Measurements from ENCODE around the gene SYNGAP1.

SYNGAP1 gene

DNA sequence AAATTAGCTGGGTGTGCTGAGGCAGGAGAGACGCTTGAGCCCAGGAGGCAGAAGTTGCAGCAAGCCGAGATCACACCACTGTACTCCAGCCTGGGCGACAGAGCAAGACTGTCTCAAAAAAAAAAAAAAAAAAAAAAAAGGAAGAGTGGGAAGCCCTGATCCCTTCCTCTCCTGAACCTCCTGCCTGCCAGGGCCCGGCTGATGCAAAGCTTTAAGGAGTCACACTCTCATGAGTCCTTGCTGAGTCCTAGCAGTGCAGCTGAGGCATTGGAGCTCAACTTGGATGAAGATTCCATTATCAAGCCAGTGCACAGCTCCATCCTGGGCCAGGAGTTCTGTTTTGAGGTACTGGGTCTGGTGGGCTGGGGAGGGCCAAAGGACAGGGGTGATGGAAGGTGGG is 15.1 kb downstream of the SYNGAP1 start:
- DNase-seq (ENCODE audit: low spot score) (no peak), FAIRE-seq (no peak)

DNA sequence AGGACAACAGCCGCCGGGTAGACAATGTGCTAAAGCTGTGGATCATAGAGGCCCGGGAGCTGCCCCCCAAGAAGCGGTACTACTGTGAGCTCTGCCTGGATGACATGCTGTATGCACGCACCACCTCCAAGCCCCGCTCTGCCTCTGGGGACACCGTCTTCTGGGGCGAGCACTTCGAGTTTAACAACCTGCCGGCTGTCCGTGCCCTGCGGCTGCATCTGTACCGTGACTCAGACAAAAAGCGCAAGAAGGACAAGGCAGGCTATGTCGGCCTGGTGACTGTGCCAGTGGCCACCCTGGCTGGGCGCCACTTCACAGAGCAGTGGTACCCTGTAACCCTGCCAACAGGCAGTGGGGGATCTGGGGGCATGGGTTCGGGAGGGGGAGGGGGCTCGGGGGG is 17.8 kb downstream of the SYNGAP1 start:
- no peak for FAIRE-seq

GRCh38 chr6:33438978-33439594 is 19.2 kb downstream of the SYNGAP1 start:
- FAIRE-seq (no peak), DNase-seq (ENCODE audit: low spot score) (no peak)

More for the DNA sequence above, 17.8 kb downstream of the SYNGAP1 start:
- DNase-seq (ENCODE audit: low spot score) = no peak

DNA sequence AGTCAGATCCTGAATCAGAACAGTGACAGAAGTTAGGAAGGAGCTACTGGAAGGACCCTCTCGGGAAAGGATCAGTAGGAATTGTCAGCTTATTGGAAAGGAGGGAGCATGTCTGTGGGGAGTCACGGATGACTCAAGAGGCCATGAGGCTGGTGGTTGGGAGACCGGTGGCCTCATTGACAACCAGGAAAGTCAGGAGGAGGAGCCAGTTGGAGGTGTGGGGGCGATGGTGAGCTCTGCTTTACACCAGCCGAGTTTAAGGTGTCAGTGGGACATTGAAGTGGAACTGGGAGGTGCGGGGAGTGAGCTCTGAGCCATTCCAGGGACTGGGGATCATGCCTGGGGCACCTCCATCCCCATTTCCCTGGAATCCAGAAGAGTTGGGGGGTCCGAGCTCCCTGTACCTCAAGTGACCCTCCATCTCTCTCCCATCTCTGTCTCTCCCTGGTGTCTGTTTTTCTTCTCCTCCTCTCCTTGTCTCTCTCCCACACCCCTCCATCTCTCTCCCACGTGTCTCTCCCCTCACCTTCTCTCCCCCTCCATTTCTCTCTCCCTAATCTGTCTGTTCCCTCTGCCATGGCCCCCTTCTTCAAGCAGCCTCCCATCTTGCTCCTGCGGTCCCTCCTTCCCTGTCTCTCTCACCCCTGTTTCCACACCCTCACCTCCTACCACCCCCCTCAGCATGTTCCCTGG is 20.2 kb downstream of the SYNGAP1 start:
- no peak for DNase-seq (ENCODE audit: low spot score)
- no peak for FAIRE-seq

GRCh38 chr6:33440649-33441309 is 20.9 kb downstream of the SYNGAP1 start:
- FAIRE-seq (no peak), DNase-seq (ENCODE audit: low spot score) (no peak)

DNA sequence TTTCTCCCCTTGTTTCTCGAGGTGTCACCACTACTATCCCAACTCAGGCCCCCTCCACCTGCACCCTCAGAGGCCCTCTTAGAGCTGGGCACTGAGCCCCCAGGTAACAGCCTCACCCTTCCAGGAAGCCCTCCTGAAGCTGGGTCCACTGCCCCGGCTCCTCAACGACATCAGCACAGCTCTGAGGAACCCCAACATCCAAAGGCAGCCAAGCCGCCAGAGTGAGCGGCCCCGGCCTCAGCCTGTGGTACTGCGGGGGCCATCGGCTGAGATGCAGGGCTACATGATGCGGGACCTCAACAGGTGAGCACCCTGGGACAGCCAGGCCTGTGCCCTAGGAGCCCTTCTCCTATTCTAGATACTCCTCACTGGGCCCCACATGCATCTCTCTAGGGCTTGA is 21.6 kb downstream of the SYNGAP1 start:
- FAIRE-seq (no peak), DNase-seq (ENCODE audit: low spot score) (no peak)

DNA sequence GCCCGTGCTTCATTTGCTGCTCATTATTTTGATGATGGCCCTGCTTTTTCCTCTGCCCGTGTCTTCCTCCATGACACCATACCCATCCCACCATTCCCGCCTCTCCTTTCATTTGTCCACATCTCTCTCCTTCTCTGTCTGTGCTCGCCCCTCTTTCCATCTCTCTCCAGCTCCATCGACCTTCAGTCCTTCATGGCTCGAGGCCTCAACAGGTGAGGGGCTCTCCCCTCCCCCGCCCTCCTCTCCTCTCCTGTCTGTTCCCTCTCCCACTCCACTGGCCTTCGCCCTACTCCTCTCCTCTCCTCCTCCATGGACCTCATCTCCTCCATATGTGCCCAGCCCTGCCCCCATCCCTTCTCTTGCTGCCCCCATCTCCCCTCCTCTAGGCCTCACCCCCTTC is 22.4 kb downstream of the SYNGAP1 start:
- FAIRE-seq = no peak
- no peak for DNase-seq (ENCODE audit: low spot score)

DNA sequence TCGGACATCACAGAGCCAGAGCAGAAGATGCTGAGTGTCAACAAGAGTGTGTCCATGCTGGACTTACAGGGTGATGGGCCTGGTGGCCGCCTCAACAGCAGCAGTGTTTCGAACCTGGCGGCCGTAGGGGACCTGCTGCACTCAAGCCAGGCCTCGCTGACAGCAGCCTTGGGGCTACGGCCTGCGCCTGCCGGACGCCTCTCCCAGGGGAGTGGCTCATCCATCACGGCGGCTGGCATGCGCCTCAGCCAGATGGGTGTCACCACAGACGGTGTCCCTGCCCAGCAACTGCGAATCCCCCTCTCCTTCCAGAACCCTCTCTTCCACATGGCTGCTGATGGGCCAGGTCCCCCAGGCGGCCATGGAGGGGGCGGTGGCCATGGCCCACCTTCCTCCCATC is 23.2 kb downstream of the SYNGAP1 start:
- DNase-seq (ENCODE audit: low spot score) (no peak), FAIRE-seq (no peak)

GRCh38 chr6:33443619-33444504 is 24.0 kb downstream of the SYNGAP1 start:
- FAIRE-seq (no peak), DNase-seq (ENCODE audit: low spot score) (no peak)

GRCh38 chr6:33445119-33445603 is 25.3 kb downstream of the SYNGAP1 start:
- FAIRE-seq = no peak
- DNase-seq (ENCODE audit: low spot score) = no peak

GRCh38 chr6:33446356-33446755 is 26.5 kb downstream of the SYNGAP1 start:
- FAIRE-seq (no peak), DNase-seq (ENCODE audit: low spot score) (no peak)

GRCh38 chr6:33450434-33450833 is 30.6 kb downstream of the SYNGAP1 start:
- FAIRE-seq = no peak
- no peak for DNase-seq (ENCODE audit: low spot score)

GRCh38 chr6:33451606-33452005 is 31.7 kb downstream of the SYNGAP1 start:
- DNase-seq (ENCODE audit: low spot score) = no peak
- no peak for FAIRE-seq

GRCh38 chr6:33452496-33452895 is 32.6 kb downstream of the SYNGAP1 start:
- no peak for FAIRE-seq
- DNase-seq (ENCODE audit: low spot score) = no peak

- FAIRE-seq = no peak
- DNase-seq (ENCODE audit: low spot score) = no peak
Measured at GRCh38 chr6:33453393-33454008, 33.6 kb downstream of the SYNGAP1 start.

DNA sequence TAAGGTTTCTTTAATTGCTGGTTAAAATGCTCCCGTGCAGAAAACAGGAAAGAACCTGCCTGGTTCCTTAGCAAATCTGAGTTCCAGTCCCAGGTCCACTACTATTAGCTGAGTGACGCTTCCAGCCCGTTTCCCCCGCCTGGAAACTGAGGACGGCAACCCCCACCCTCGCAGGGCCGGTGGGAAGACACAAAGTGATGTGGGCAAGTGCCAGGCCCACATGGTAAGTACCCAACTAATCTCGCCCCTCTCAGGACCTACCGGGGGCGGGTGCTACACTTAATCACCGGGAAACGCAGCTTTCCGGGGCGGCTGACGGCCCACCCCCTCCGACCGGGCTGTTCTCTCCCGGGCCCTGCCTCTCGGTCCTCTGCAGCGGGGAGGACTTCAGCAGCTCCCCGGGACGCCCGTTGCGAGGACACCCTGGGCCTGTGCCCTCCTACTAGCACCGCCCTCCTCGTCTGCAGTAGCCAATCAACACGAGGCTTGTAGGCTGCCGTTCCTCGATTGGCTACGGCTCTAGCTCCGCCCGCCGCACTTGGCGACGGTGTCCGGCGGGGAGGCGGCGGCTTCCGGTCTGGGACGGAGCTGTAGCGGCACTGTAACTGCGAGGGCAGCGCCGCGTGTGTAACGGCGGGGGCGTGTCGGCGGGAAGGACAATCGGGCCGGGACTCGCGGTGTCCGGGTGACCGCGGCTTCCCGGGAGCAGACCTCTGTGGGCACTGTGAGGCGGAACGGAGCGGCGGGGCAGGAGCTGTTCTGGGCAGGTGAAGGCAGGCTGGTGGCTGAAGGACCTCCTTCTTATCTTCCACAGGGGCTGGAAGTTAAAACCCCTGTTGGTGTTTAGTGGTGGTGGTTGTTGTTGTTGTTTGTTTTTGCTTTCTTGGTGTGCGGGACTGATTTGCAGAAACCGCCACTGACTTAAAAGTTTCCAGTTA is 34.4 kb downstream of the SYNGAP1 start, which contains the start of gene ZBTB9:
ZBTB9 (plus strand) TSS at position 568 of the 938 bp plus-strand sequence. CDS start 525 bp downstream, outside the sequence.
- peak; percentile 92 for DNase-seq (ENCODE audit: low spot score)
- FAIRE-seq = peak; percentile 74

- DNase-seq (ENCODE audit: low spot score) (no peak), FAIRE-seq (no peak)
Measured at GRCh38 chr6:33455051-33455450, 35.2 kb downstream of the SYNGAP1 start.

- FAIRE-seq = no peak
- no peak for DNase-seq (ENCODE audit: low spot score)
Measured at GRCh38 chr6:33456156-33456555, 36.3 kb downstream of the SYNGAP1 start.

DNA sequence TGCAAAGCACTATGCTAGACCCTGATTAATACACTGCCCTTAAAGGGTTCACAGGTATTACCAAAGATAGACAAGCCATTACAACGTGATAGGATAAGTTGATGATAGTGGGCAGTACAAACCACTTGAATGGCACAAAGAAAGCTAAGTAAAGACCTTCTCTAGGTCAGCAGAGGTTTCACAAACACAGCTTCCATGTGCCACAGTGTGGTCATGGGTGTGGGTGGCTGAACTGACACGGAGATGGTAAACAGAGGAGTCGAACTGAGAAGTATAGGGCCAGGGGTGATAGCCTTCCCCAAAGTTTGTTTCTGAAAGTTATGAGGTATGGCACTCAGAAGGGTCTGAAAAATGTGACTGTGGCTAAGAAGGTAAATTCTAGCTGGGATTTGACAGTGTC is 38.8 kb downstream of the SYNGAP1 start:
- FAIRE-seq (no peak), DNase-seq (ENCODE audit: low spot score) (no peak)

GRCh38 chr6:33459226-33459625 is 39.4 kb downstream of the SYNGAP1 start:
- DNase-seq (ENCODE audit: low spot score) (no peak), FAIRE-seq (no peak)

All from RCC 7860 (cell line).